ENCODE data around the gene ATP1A3.
"Not testable (repeated sequence)": the region's sequence is repeated elsewhere in the genome, so short reads cannot be mapped to it uniquely, and the experiment has no call there.

Gene ATP1A3

DNA sequence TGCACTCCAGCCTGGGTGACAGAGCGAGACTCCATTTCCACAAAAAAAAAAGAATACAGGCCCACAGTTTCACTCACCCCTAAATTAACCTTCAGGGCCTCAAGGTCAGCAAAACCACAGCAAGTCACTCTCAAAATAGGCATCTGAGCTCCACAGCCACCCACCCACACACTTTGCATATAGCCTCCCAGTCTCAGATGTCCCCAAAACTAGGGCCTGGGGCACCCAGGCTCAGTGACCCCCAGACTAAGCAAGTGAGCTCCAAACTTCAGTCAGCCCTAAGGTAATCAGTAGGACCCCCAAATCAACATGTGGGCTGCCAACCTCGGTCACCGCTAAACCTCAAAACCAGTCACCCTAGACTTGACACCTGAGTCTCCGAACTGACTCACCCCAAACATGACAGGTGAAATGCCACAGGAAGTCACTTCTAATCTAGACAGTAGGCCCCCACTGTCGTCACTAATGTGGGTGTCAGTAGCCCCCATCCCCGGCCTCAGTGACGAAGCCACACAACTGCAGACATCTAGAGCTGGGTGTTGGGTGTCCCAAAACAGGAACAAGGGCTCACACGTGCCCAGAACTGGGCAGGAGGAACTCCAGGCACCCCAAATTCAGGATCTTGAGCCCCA is 48.8 kb downstream of the ATP1A3 start:
- DNase-seq (ENCODE audit: low spot score), result no peak

DNA sequence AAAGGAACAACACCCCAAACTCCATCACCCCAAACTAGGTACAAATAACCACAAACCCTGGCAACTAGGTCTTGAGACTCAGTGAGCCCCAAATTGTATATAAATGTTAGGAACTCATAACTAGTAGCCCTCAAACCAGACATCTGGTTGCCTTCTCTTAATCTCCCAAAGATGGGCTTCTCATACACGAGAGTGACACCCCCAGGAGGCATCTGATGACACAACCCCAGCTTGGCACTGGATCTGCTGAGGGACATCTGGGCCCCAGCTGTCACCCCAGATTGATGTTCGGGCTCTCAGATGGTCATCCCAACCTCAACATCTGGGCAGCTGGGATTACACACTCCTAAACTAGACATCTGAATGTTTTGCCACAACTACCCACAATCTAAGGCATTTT is 49.7 kb downstream of the ATP1A3 start:
- peak; percentile 57 for DNase-seq (ENCODE audit: low spot score)

DNA sequence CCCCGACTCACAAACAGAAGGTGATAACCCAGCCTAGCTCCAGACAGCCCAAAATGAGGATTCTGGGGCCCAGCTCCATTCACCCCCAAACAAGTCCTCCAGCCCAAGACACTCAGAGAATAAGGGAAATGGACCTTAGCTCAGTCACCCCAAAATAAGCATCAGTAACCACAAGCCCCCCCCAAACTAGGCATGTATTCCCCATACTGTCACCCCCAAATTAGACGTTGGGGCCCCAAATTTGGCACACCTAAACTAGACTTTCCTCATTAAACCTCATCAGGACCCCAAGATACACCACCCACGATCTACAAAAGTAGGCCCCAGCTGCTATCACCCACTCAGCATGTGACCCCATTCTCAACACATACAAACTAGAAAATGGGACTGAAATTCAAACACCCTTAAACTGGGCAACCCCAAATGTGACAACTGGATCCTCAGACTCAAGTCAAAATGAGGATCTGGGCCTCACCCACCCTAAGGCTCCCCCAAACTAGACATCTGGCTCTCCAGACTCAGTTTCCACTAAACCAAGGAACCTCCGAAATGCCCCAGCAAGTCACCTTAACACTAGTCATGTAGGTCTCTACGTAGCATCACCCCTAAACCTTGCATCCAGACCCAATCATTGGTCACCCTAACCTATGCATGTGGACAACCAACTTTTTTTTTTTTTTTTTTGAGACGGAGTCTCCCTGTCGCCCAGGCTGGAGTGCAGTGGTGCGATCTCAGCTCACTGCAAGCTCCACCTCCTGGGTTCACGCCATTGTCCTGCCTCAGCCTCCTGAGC is 52.4 kb downstream of the ATP1A3 start:
- no peak for DNase-seq (ENCODE audit: low spot score)

DNA sequence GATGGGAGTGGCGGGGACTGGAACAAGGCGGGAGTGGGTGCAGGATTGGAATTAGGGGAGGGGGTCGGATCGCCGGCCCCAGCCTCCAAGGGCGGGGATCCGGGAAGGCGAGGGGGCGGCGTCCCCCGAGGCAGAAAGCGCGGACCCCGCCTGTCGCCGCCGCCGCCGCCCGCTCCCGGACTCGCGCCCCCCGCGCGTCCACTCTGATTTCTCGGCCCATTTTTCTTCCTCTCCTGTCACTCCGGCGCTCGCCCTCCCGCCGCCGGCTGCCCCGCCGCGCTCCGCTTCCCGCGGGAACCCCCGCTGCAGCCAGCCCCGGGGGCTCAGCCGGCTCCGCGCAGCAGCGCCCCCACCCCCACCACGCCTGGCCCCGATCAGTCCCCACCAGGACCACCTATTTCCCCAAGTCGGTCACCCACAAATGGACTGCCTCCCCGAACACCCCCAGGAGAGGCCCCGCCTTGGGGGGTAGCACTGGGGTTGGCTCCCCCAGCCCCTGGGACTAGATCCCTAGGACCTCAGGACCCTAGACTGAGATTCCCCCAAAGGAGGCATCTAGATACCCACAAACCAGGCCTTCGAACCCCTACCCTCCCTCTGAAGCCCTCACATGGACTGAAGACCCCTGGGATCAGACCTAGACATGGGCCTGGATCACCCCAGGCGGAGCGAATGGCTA is 53.2 kb downstream of the ATP1A3 start:
- DNase-seq (ENCODE audit: low spot score), result no peak

- DNase-seq (ENCODE audit: low spot score), result peak; percentile 26
Observed at GRCh38 chr19:41939861-41940730, 53.9 kb downstream of the ATP1A3 start.

- DNase-seq (ENCODE audit: low spot score), result not testable (repeated sequence)
Observed at GRCh38 chr19:41939209-41939608, 54.8 kb downstream of the ATP1A3 start.

- DNase-seq (ENCODE audit: low spot score), result no peak
Observed at GRCh38 chr19:41937525-41938468, 56.2 kb downstream of the ATP1A3 start.

DNA sequence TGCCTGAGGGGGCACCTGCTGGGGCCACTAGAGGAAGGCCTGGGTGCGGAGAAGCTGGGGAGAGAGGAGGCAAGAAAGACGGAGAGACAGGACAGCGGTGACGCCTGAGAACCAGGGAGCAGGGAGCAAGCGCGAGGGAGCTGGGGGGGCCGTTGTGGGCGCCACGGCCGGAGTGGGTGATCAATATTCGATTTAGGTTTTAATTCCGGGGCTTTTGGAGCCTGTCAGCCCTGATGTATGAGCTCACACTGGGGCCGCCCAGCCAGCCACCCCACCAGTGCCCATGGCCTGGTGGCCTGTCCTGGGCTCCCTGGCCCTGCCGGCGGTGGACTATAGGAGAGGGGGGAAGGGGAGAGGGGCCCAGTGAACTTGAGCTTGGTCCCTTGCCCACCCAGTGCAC is 57.1 kb downstream of the ATP1A3 start:
- DNase-seq (ENCODE audit: low spot score), result no peak

DNA sequence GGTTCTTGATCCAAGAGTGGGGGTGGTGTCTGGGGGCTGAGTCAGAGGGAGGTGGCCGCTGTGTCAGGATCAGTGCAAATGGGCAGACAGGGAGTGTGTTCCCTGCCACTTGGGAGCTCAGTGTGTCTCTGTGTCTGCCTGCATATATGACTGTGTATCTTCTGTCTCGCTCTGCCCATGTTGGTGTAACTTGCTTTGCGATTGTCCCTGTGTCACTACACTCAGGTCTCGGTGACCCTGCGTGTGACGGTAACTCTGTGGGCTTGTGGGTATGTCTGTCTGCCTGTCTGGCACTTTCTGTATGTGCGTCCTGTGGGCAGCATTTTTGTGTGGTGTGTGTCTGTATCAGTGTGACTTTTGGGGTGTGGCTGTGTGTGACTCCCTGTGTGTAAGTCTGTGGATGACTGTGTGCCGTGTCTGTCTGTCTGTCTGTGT is 57.6 kb downstream of the ATP1A3 start:
- DNase-seq (ENCODE audit: low spot score), result peak; percentile 59

DNA sequence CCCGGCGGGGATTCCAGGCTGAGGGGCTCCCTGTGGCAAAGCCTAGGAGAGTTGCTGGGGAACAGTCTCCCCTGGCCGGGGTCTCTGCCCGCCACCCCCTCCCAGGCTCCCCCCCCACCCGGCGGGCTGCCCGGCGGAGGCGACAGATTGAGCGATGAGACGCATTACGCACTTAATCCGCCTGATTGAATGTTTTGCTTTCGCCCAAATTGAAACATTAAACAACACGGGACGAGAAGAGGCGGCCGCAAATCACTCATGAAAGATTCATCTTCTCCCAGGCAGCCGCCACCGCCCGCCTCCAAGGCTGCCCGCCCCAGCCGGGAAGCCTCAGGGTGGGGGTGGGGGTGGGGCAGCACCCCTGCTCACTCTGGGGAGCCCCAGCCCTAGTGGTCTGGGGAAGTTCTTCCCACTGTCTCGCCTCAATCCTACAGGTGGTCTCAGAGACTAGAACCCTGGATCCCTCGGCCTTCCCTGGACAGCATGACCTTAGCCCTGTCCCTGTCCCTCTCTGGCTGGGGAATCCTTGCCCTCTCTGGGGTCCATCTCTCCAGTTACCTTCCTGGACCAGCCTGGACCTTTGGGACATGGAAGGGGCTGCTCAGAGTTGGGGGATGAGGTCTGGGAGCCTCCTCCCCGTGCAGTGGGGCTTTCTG is 58.1 kb downstream of the ATP1A3 start:
- DNase-seq (ENCODE audit: low spot score), result no peak

DNA sequence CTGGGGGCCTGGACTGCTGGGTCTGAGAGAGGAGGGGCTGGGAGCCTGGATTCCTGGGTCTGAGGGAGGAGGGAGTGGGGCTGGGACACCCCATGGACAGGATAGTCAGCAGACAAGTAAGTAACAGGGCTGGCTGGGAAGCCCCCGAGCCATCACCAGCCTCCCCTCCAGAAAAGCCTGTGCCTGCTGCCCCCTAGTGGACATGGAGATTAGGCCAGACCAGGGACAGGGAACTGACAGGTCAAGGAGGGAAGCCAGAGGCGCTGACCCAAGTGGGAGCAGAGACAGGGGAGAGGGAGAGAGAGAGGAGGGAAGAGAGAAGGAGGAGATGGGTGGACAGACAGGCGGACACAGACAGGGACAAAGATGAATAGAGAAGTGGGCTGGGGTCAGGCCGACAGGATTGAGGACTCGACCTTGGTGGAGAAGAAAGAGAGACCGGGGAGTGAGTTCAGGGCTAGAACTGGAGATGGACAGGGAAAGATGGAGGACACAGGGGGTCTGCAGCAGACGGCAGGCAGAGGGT is 59.1 kb downstream of the ATP1A3 start:
- DNase-seq (ENCODE audit: low spot score), result peak; percentile 84

DNA sequence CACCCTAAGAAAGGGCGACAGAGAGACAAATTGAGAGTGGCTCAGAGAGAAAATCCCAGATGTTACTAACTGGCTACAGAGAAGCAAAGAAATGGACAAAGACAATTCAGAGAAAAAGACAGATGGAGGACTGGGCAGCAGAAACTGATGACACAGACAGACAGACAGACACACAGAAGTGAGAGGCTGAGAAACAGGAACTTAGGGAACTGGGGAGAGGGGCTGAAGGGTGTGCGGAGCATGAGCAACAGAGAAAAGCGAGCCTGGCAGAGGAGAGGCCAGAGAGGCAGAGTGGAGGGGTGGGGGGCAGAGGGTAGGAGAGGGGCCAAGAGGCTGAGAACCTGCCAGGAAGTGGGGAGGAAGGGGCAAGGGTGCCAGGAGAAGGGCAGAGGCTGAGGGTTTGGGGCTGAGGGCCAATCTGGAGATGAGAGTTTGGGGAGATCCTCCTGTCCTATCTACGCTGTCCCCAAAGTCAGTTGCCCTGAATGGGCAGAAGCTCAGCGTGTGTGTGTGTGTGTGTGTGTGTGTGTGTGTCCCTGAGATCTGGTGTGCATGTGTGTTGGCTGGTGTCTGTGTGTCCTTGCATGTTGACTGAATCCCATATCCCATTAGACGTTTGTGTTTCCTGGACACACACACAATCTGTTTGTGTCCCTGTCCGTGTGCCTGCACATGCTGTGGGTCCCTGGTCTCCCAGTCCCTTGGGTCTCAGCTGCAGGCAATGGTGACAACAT is 60.2 kb downstream of the ATP1A3 start:
- DNase-seq (ENCODE audit: low spot score), result no peak

GRCh38 chr19:41932720-41933332 is 61.2 kb downstream of the ATP1A3 start:
- DNase-seq (ENCODE audit: low spot score), result no peak

DNA sequence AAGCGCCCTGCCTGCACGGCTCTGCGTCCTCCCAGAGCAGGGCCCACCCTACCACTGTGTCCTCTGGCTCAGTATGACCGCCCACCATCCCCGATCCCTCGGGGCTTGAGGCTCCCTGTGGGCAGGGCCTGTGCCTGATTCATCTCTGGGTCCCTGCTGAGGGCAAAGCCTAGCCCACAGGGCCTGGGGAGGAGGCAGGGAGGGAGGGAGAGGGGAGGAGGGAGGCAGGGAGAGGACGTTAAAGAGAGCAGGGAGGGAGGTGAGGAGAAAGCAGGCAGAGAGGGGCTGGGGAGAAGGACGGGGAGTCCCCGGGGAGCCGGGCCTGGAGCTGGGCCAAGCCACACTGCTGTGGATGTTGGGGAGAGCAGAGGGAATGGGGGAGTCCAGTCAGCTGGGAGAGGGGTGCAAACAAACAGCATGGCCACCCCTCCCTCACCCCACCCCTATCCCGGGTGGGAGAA is 61.7 kb downstream of the ATP1A3 start:
- DNase-seq (ENCODE audit: low spot score), result no peak

GRCh38 chr19:41930926-41931592 is 63.0 kb downstream of the ATP1A3 start:
- no peak for DNase-seq (ENCODE audit: low spot score)

DNA sequence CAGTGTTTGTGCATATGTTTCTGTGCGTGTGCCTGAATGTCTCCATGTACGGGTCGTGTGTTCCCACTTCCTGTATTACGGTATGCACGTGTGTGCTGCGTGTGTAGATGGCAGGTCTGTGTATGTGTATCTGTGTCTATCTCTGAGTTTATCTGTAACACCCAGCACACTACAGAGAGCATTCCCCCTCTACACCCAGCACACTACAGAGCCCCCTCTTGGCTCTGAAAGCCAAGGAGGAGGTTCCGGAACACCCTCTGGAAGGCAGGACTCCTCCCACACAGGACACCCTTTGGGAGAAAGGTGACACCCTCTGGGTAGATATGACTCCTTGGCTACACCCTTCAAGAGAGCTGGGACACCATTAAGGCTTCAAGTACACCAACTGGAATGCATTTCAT is 63.7 kb downstream of the ATP1A3 start:
- DNase-seq (ENCODE audit: low spot score), result no peak

- DNase-seq (ENCODE audit: low spot score), result no peak
Observed at GRCh38 chr19:41929536-41930071, 64.4 kb downstream of the ATP1A3 start.
